Coronary artery (tissue), 2 donors: ENCODE measurements around the gene CA4.
A peak's percentile ranks its signal among the peaks of the same experiment; 100 is the strongest.
"Not testable (repeated sequence)": the region's sequence is repeated elsewhere in the genome, so short reads cannot be mapped to it uniquely, and the experiment has no call there.

Experiments used
- DNase-seq: peaks from one replicate; pipeline ENCODE4 v3.0.0-alpha.2; 2017; ENCODE audit warnings: low spot score
- H3K27ac ChIP-seq, 2 donors: fragments of 200-600 bp; sonication (generic); one replicate each; pipeline ENCODE4 v1.5.1; 2016 to 2019
- H3K4me3 ChIP-seq: fragments of 200-600 bp; sonication (generic); 2 replicates; pipeline ENCODE4 v1.5.1; 2016; ENCODE audit warnings: mild to moderate bottlenecking, moderate library complexity
- CTCF ChIP-seq: fragments of 200-600 bp; sonication (generic); IDR thresholded peaks from one replicate; pipeline ENCODE4 v1.5.1; 2019; ENCODE audit warnings: antibody characterized with exemption

CA4 gene

GRCh38 chr17:60149691-60150582, at the start of gene CA4:
Gene CA4, plus strand, starts transcription at chr17:60149973. Its CDS starts 62 bp downstream, at chr17:60150035.
- no peak for DNase-seq
- peak within 1 kb of the TSS; percentile 65 for H3K4me3 ChIP-seq
- no peak for TF ChIP-seq CTCF

GRCh38 chr17:60100577-60100976, 49.2 kb upstream of the CA4 start:
- not testable (repeated sequence) for H3K4me3 ChIP-seq, H3K27ac ChIP-seq, DNase-seq

More at GRCh38 chr17:60149691-60150582, at the start of gene CA4:
- H3K27ac ChIP-seq, result no peak within 1 kb of the TSS

GRCh38 chr17:60102015-60102631, 47.6 kb upstream of the CA4 start:
- peak overlapping the region in 1 of 2 donors; percentile 35 for H3K27ac ChIP-seq
- not testable (repeated sequence) for DNase-seq
- H3K4me3 ChIP-seq, result peak overlapping the region; percentile 56

- no peak for TF ChIP-seq CTCF
- DNase-seq, result peak; percentile 54
- peak overlapping the region; percentile 56 for H3K4me3 ChIP-seq
- H3K27ac ChIP-seq, result peak overlapping the region in 1 of 2 donors; percentile 35
Measured at GRCh38 chr17:60102632-60103096, 47.1 kb upstream of the CA4 start.

GRCh38 chr17:60103957-60104356, 45.8 kb upstream of the CA4 start:
- DNase-seq, result peak; percentile 21
- TF ChIP-seq CTCF, result no peak
- no peak overlapping the region for H3K4me3 ChIP-seq
- H3K27ac ChIP-seq, result no peak overlapping the region

- TF ChIP-seq CTCF, result no peak
- Histone ChIP-seq H3K27ac (no peak overlapping the region), H3K4me3 (no peak overlapping the region)
- DNase-seq, result peak; percentile 8
Measured at GRCh38 chr17:60106340-60107059, 43.3 kb upstream of the CA4 start.

GRCh38 chr17:60107526-60108257, 42.1 kb upstream of the CA4 start:
- TF ChIP-seq CTCF, result no peak
- no peak for DNase-seq
- H3K27ac ChIP-seq, result no peak overlapping the region
- H3K4me3 ChIP-seq, result no peak overlapping the region

GRCh38 chr17:60108309-60108708, 41.5 kb upstream of the CA4 start:
- not testable (repeated sequence) for DNase-seq, H3K4me3 ChIP-seq, H3K27ac ChIP-seq
